ENCODE measurements around the gene IL37. TPM values are rescaled to one million over a fixed set of nuclear protein-coding genes. Genes with fewer than 3 reads are reported as not detected.

Gene IL37
- total and polyA plus RNA-seq, 4 donors: 1.4 TPM; not detected in 3

GRCh38 chr2:112879491-112880041, 31.4 kb upstream of the IL37 start:
- Histone ChIP-seq H3K4me3 (no peak overlapping the region), H3K27ac (ENCODE audit: low read depth in 1 of 2, low read length in 1 of 2) (no peak overlapping the region), H3K27me3 (ENCODE audit: control insufficient read depth in 3 of 3, insufficient read depth in 3 of 3, low read length in 2 of 3) (no peaks in the 10 kb centered on the region), H3K9ac (ENCODE audit: insufficient read depth in 1 of 2, low read length in 2 of 2) (no peak overlapping the region), H3K9me3 (ENCODE audit: control insufficient read depth in 4 of 4, insufficient read depth in 3 of 4, low read length in 3 of 4) (no peaks in the 10 kb centered on the region), H3K36me3 (ENCODE audit: control insufficient read depth in 4 of 4, insufficient read depth in 4 of 4, low read length in 4 of 4) (no peaks in the 10 kb centered on the region), H3K4me1 (ENCODE audit: control insufficient read depth in 5 of 5, insufficient read depth in 5 of 5, low read length in 5 of 5) (no peaks in the 10 kb centered on the region)
- no peak for TF ChIP-seq CTCF (IDR thresholded peaks at IDR 0.05; ENCODE audit: control extremely low read depth, extremely low read depth)
- no peak for DNase-seq
- WGBS, 2 donors: 62 to 81% methylated on average over 6 of the region's 6 CpGs
- no peak for ATAC-seq (ENCODE audit: insufficient read depth, low FRiP score)

GRCh38 chr2:112880091-112880531, 30.9 kb upstream of the IL37 start:
- no peaks in the 10 kb centered on the region for H3K36me3 ChIP-seq (ENCODE audit: control insufficient read depth in 4 of 4, insufficient read depth in 4 of 4, low read length in 4 of 4)
- no peak for TF ChIP-seq CTCF (IDR thresholded peaks at IDR 0.05; ENCODE audit: control extremely low read depth, extremely low read depth)
- ATAC-seq (ENCODE audit: insufficient read depth, low FRiP score) (no peak), DNase-seq (no peak)
- no peak overlapping the region for H3K9ac ChIP-seq (ENCODE audit: insufficient read depth in 1 of 2, low read length in 2 of 2)
- no peaks in the 10 kb centered on the region for H3K4me1 ChIP-seq (ENCODE audit: control insufficient read depth in 5 of 5, insufficient read depth in 5 of 5, low read length in 5 of 5)
- 91 to 95% methylated on average over 5 of the region's 5 CpGs for WGBS, 2 donors
- no peaks in the 10 kb centered on the region for H3K9me3 ChIP-seq (ENCODE audit: control insufficient read depth in 4 of 4, insufficient read depth in 3 of 4, low read length in 3 of 4)
- no peak overlapping the region for H3K27ac ChIP-seq (ENCODE audit: low read depth in 1 of 2, low read length in 1 of 2)
- H3K4me3 ChIP-seq: no peak overlapping the region
- no peaks in the 10 kb centered on the region for H3K27me3 ChIP-seq (ENCODE audit: control insufficient read depth in 3 of 3, insufficient read depth in 3 of 3, low read length in 2 of 3)

- no peak for TF ChIP-seq CTCF (IDR thresholded peaks at IDR 0.05; ENCODE audit: control extremely low read depth, extremely low read depth)
- no peak overlapping the region for H3K9ac ChIP-seq (ENCODE audit: insufficient read depth in 1 of 2, low read length in 2 of 2)
- no peak for DNase-seq
- WGBS, 2 donors: 51 to 57% methylated on average over 7 of the region's 7 CpGs
- no peaks in the 10 kb centered on the region for H3K36me3 ChIP-seq (ENCODE audit: control insufficient read depth in 4 of 4, insufficient read depth in 4 of 4, low read length in 4 of 4)
- no peaks in the 10 kb centered on the region for H3K9me3 ChIP-seq (ENCODE audit: control insufficient read depth in 4 of 4, insufficient read depth in 3 of 4, low read length in 3 of 4)
- H3K4me3 ChIP-seq: no peak overlapping the region
- no peaks in the 10 kb centered on the region for H3K4me1 ChIP-seq (ENCODE audit: control insufficient read depth in 5 of 5, insufficient read depth in 5 of 5, low read length in 5 of 5)
- H3K27ac ChIP-seq (ENCODE audit: low read depth in 1 of 2, low read length in 1 of 2): no peak overlapping the region
- no peaks in the 10 kb centered on the region for H3K27me3 ChIP-seq (ENCODE audit: control insufficient read depth in 3 of 3, insufficient read depth in 3 of 3, low read length in 2 of 3)
- ATAC-seq (ENCODE audit: insufficient read depth, low FRiP score): no peak
Measured at GRCh38 chr2:112880696-112881095, 30.3 kb upstream of the IL37 start.
